ENCODE measurements around the gene EFS. TPM values are rescaled to one million over a fixed set of nuclear protein-coding genes. Genes with fewer than 3 reads are reported as not detected.

The EFS gene
- total RNA-seq, 4 donors from 2014 or later, result 0.60 to 10.5 (median 3.3) TPM

DNA sequence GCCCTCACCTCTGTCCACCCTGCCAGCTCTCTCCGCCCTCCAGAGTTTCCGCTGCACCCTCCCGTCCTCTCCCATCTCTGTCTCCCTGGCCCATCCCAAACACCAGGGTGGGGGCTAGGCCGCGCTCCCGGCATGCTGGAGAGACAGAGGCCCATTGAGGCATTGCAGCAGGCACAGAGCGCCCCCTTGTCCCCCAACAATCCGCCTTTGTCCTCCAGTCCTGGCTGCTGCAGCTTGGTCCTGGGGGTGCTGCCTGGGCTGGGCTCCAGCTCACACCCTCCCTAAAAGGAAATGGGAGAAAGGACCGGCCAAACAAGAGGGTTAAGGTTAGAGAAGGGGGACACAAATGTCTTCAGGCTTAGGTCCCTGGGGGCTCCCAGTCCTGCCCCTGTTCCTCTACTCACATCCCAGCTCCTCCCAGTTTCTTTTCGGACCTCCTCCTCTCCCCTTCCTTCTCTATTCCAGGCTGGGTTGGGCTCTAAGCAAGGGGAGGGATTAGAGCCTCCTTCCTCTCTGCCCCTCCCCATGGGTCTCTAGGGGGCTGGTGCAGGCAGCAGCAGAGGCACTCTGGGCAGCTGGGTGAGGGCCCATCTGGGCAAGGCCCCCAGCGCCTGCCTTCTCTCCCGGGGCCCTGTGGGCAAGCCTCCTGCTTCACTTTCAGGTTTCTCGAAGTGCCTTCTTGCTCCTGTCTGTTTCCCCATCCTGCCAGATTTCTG lies 11.7 kb upstream of the EFS start, which contains the start of gene CMTM5:
Gene CMTM5 (plus strand): TSS at position 565 of the 716 bp plus-strand sequence. CDS start 206 bp downstream, outside the sequence.
- no peaks in the 10 kb centered on the region for H3K27me3 ChIP-seq
- in situ Hi-C loops (cut with MboI; ENCODE audit: low pct_ligation_motif_present in 1 of 4, low pct_unique_long_range_greater_than_20kb in 1 of 4, low sequenced_read_pairs in 3 of 4), result loop anchor here in 1 of 4 donors (25.0 kb wide), 1 partner anchor 114 kb away; no protein-coding TSS in a partner anchor
- no peak within 1 kb of the TSS for H3K4me3 ChIP-seq
- peak within 1 kb of the TSS in 2 of 4 donors; percentile 27 to 38 for H3K27ac ChIP-seq
- H3K36me3 ChIP-seq, result no peaks in the 10 kb centered on the region
- 64 to 87% methylated on average over 3 to 13 of the region's 13 CpGs for WGBS, 2 donors (ENCODE audit: low coverage in 1 of 2)
- H3K4me1 ChIP-seq, result peaks cover 0 to 6% (median 0%) of the 10 kb centered on the region in 4 donors
- no peak for DNase-seq
- H3K9me3 ChIP-seq, result no peaks in the 10 kb centered on the region
- intact Hi-C loops (cut with DNase I; ENCODE audit: low total_unique reads), result no loop called here
- no peak for TF ChIP-seq POLR2AphosphoS5 (IDR thresholded peaks at IDR 0.05)
- TF ChIP-seq, protein P1, sequence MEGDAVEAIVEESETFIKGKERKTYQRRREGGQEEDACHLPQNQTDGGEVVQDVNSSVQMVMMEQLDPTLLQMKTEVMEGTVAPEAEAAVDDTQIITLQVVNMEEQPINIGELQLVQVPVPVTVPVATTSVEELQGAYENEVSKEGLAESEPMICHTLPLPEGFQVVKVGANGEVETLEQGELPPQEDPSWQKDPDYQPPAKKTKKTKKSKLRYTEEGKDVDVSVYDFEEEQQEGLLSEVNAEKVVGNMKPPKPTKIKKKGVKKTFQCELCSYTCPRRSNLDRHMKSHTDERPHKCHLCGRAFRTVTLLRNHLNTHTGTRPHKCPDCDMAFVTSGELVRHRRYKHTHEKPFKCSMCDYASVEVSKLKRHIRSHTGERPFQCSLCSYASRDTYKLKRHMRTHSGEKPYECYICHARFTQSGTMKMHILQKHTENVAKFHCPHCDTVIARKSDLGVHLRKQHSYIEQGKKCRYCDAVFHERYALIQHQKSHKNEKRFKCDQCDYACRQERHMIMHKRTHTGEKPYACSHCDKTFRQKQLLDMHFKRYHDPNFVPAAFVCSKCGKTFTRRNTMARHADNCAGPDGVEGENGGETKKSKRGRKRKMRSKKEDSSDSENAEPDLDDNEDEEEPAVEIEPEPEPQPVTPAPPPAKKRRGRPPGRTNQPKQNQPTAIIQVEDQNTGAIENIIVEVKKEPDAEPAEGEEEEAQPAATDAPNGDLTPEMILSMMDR (IDR thresholded peaks at IDR 0.05), result no peak
- TF ChIP-seq EP300 (IDR thresholded peaks at IDR 0.05; ENCODE audit: low read depth), result no peak
- TF ChIP-seq POLR2A (IDR thresholded peaks at IDR 0.05), result no peak

DNA sequence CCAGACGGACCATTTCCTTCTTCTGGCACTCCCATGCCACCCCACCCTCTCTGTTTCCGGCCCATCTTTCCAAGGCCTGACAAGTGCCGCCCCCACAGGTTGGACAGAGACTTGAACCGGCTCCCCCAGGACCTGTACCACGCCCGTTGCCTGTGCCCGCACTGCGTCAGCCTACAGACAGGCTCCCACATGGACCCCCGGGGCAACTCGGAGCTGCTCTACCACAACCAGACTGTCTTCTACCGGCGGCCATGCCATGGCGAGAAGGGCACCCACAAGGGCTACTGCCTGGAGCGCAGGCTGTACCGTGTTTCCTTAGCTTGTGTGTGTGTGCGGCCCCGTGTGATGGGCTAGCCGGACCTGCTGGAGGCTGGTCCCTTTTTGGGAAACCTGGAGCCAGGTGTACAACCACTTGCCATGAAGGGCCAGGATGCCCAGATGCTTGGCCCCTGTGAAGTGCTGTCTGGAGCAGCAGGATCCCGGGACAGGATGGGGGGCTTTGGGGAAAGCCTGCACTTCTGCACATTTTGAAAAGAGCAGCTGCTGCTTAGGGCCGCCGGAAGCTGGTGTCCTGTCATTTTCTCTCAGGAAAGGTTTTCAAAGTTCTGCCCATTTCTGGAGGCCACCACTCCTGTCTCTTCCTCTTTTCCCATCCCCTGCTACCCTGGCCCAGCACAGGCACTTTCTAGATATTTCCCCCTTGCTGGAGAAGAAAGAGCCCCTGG lies 10.7 kb upstream of the EFS start:
- in situ Hi-C loops (cut with MboI; ENCODE audit: low pct_ligation_motif_present in 1 of 4, low pct_unique_long_range_greater_than_20kb in 1 of 4, low sequenced_read_pairs in 3 of 4), result loop anchor here in 1 of 4 donors (25.0 kb wide), 1 partner anchor 113 kb away; no protein-coding TSS in a partner anchor
- intact Hi-C loops (cut with DNase I; ENCODE audit: low total_unique reads), result no loop called here
- H3K4me1 ChIP-seq, result peaks cover 0 to 6% (median 0%) of the 10 kb centered on the region in 4 donors
- H3K36me3 ChIP-seq, result no peaks in the 10 kb centered on the region
- 81% methylated on average over 12 of the region's 21 CpGs; no CpG with 5 or more reads in 1 of the 2 donors for WGBS, 2 donors (ENCODE audit: low coverage in 1 of 2)
- DNase-seq, result no peak
- no peak for TF ChIP-seq POLR2AphosphoS5 (IDR thresholded peaks at IDR 0.05)
- no peak for TF ChIP-seq POLR2A (IDR thresholded peaks at IDR 0.05)
- TF ChIP-seq, protein P1 (IDR thresholded peaks at IDR 0.05), result no peak
- no peak overlapping the region for H3K4me3 ChIP-seq
- H3K27ac ChIP-seq, result peak overlapping the region in 1 of 4 donors; percentile 38
- no peaks in the 10 kb centered on the region for H3K27me3 ChIP-seq
- no peaks in the 10 kb centered on the region for H3K9me3 ChIP-seq

DNA sequence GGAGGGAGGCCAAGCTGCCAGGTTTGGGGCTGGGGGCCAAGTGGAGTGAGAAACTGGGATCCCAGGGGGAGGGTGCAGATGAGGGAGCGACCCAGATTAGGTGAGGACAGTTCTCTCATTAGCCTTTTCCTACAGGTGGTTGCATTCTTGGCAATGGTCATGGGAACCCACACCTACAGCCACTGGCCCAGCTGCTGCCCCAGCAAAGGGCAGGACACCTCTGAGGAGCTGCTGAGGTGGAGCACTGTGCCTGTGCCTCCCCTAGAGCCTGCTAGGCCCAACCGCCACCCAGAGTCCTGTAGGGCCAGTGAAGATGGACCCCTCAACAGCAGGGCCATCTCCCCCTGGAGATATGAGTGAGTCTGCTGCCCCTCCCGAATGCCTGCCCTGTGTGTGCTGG lies 8.1 kb upstream of the EFS start:
- 87 to 100% methylated on average over 1 to 3 of the region's 3 CpGs for WGBS, 2 donors (ENCODE audit: low coverage in 1 of 2)
- DNase-seq, result no peak
- H3K36me3 ChIP-seq, result no peaks in the 10 kb centered on the region
- no peaks in the 10 kb centered on the region for H3K9me3 ChIP-seq
- TF ChIP-seq EP300 (IDR thresholded peaks at IDR 0.05; ENCODE audit: low read depth), result no peak
- no peak overlapping the region for H3K4me3 ChIP-seq
- H3K27ac ChIP-seq, result no peak overlapping the region
- in situ Hi-C loops (cut with MboI; ENCODE audit: low pct_ligation_motif_present in 1 of 4, low pct_unique_long_range_greater_than_20kb in 1 of 4, low sequenced_read_pairs in 3 of 4), result no loop called here
- H3K4me1 ChIP-seq, result no peaks in the 10 kb centered on the region
- intact Hi-C loops (cut with DNase I; ENCODE audit: low total_unique reads), result no loop called here
- no peaks in the 10 kb centered on the region for H3K27me3 ChIP-seq

DNA sequence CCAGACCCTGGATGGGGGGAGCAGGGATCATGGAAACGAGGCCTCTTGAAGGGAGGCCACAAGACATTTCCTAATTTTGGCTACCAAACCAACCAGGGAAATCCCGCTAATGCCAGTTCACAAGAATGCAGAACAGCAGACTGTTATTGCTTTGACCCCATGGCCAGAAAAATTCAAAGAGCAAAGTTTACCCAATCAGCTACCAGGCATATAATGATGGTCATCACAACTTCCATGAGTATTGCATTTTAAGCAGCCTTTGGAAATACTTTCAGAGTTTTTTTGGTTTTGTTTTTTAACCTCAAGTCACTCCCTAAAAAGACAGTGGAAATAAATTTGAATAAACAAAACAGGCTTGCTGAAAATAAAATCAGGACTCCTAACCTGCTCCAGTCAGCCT lies 7.5 kb upstream of the EFS start, which contains the start of gene IL25:
Gene IL25 (plus strand): TSS at position 301 of the 400 bp plus-strand sequence.
- no peak within 1 kb of the TSS for H3K4me3 ChIP-seq
- TF ChIP-seq EP300 (IDR thresholded peaks at IDR 0.05; ENCODE audit: low read depth) (no peak), POLR2AphosphoS5 (IDR thresholded peaks at IDR 0.05) (no peak), POLR2A (IDR thresholded peaks at IDR 0.05) (no peak)
- TF ChIP-seq, protein P1 (IDR thresholded peaks at IDR 0.05), result no peak
- H3K27ac ChIP-seq, result no peak within 1 kb of the TSS
- in situ Hi-C loops (cut with MboI; ENCODE audit: low pct_ligation_motif_present in 1 of 4, low pct_unique_long_range_greater_than_20kb in 1 of 4, low sequenced_read_pairs in 3 of 4) (no loop called here), intact Hi-C loops (cut with DNase I; ENCODE audit: low total_unique reads) (no loop called here)
- H3K9me3 ChIP-seq, result no peaks in the 10 kb centered on the region
- no peak for DNase-seq
- H3K36me3 ChIP-seq, result no peaks in the 10 kb centered on the region
- no peaks in the 10 kb centered on the region for H3K4me1 ChIP-seq
- 62% methylated on average over 2 of the region's 2 CpGs; no CpG with 5 or more reads in 1 of the 2 donors for WGBS, 2 donors (ENCODE audit: low coverage in 1 of 2)
- H3K27me3 ChIP-seq, result peaks cover 4% of the 10 kb centered on the region

Data from transverse colon (tissue), 4 donors.